ENCODE data around the gene MAP3K9.
"Not testable (repeated sequence)": the region's sequence is repeated elsewhere in the genome, so short reads cannot be mapped to it uniquely, and the experiment has no call there.

The MAP3K9 gene

DNA sequence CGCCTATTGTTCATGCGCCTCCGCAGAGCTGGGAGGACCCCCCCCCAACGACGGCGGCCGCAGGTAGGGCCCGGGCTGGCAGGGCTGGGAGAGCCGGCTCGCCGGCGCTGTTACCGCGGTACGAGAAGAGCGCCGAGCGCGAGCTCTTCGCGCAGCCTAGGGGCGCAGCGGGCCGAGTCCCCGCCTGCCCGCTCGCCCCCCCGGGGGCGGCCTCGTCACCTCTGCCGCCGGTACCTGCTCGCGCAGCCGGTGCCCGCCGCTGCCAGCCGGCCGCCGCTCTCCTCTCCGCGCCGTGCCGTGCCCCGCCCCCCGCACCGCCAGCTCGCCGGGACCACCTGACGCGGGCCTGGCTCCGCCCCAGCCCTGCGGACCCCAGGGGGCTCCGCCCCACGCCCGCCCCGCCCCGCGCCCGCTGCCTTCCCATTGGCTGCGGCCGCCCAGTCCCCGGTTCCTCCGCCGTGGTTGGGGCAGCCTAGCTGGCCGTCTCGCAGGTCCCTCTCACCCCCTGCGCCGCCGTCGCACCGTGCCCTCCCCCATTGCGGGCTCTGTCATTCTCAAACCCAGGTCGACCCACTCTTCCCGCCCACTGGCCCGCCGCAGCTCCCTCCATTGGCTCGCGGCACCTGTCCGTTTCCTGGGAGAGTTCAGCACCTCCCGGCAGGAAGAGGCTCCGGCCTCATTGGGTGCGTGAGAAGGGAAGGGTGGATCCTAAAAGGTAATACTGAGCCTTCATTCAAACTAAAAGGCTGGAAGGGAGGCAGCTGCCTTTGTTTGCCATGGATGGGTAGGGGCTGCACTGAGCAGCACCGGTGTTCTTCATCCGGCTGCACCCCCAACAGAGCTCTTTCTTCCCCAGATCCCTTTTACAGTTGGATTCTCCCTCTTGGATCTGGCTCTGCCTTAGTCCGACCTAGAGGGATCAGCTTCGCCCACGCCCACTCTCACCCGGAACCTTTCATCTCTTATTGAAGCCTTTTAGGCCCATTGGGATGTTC is at the start of gene MAP3K9:
Gene MAP3K9, minus strand, starts transcription at position 289 of the 995 bp plus-strand sequence. CDS start 342 bp downstream, outside the sequence.
- DNase-seq (ENCODE audit: low read depth), result peak; percentile 87

DNA sequence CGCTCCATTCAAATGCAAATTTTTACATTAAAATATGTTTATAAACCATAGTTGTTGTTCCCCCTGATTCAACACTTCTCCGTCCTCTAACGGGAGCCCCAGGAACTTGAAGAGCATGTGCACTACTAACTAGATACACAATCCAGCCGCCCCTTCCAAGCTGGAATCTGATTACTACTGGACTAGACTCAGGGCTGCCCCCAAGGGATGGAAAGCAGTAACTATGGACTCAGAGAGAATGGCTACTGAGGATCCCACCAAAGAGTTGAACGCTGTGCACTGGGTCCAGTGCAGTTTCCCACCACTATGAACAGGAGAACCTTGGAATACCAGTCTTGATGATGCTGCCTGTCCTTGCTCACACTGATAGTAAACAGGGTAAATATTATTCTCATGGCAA is 49.3 kb upstream of the MAP3K9 start:
- no peak for DNase-seq (ENCODE audit: low read depth)

DNA sequence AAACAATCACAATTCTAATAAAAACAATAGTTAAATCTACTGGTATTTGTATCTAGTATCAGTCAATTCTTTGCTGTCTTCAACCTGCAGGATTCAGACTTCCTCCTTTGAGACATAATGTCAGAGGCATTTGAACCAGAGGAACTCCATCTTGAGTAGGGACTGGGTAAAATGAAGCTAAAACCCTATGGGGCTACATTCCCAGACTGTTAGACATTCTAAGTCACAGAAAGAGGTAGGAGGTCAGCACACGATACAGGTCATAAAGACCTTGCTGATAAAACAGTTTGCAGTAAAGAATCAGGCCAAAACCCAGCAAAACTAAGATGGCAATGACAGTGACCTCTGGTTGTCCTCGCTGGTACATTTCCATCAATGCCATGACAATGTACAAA is 48.2 kb upstream of the MAP3K9 start:
- DNase-seq (ENCODE audit: low read depth), result no peak

DNA sequence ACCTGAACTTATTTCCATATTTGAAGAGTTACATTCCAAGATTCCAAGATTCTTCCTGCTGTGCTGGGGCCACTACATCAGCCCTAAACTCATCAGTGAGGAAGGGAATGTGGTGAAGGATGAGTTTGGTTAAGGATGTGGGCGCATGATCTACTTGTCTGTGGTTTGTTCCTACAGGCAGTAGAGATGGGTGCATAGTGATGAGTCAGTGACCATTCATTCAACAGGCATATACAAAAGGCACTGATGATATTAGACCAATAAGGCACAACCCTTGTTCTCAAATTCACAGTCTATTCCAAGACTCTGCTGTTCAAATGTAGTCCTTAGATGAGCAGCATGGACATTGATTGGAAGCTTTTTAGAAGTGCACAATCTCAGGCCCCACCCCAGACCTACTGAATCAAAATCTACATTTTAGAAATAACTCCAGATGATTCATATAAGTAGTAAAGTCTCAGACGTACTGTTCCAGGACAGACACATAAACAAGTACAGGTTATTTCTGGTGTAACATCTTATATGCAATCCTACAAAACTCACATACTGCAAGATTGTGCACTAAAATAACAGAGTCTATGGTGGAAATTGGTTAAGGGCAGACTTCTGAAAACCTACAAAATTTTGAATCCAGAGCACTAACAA is 47.7 kb upstream of the MAP3K9 start:
- DNase-seq (ENCODE audit: low read depth), result no peak

DNA sequence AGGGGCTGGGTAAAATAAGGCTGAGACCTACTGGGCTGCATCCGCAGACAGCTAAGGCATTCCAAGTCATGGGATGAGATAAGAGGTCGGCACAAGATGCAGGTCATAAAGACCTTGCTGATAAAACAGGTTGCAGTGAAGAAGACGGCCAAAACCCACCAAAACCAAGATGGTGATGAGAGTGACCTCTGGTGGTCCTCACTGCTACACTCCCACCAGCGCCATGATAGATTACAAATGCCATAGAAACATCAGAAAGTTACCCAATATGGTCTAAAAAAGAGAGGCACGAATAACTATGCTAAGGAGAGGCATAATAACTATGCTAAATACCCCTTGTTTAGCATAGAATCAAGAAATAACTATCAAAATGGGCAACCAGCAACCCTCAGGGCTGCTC is 46.2 kb upstream of the MAP3K9 start:
- DNase-seq (ENCODE audit: low read depth), result no peak

DNA sequence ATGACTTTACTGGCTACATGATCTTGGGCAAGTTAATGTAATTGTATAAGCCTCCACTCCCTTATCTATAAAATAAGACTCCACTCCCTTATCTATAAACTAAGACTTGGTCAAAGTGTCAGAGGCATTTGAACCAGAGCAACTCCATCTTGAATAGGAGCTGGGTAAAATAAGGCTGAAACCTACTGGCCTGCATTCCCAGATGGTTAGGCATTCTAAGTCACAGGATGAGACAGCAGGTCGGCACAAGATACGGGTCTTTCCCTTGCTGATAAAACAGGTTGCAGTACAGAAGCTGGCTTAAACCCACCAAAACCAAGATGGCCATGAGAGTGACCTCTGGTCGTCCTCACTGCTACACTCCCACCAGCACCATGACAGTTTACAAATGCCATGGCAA is 44.3 kb upstream of the MAP3K9 start:
- DNase-seq (ENCODE audit: low read depth), result not testable (repeated sequence)

DNA sequence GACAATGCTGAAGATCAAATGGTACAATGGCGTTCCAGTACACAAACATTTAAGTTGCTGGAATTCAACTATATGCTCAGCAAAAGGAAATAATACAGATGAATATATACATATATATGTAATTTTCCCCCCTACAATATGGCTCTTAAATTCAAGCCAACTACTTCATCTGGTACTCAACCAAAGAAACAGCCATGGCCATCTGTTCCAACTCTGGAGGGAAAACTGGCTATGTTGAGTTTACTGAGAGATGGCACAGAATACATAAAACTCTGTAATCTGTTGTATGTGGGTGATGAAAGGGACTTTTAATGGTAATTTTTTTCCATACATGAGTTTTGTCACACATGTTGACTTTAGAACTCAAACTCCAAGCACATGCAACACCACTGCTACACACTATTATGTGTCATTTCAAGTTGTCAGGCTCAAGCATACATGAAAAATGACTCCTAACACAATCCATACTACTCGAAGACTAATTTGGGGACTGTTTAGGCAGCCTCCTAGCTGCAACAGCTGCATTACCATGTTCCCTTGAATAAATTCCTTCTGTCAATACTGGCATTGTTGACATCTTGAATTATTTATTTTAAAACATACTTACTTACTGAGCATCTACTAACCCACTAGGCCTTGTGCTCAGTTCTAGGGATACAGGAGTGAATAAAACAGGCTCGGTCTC is 38.2 kb upstream of the MAP3K9 start:
- DNase-seq (ENCODE audit: low read depth), result no peak

DNA sequence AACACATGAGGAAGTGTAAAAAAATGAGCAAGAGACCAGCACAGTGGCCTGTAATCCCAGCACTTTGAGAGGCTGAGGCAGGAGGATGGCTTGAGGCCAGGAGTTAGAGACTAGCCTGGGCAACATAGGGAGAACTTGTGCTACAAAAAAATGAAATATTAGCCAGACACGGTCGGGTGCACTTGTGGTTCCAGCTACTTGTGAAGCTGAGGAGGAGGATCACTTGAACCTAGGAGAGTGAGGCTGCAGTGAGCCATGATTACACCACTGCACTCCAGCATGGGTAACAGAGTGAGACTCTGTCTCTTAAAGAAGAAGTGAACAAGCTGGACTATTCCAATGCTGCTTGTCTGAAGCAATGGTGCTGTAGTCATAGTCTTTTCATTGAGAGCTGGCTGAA is 36.3 kb upstream of the MAP3K9 start:
- DNase-seq (ENCODE audit: low read depth), result no peak

DNA sequence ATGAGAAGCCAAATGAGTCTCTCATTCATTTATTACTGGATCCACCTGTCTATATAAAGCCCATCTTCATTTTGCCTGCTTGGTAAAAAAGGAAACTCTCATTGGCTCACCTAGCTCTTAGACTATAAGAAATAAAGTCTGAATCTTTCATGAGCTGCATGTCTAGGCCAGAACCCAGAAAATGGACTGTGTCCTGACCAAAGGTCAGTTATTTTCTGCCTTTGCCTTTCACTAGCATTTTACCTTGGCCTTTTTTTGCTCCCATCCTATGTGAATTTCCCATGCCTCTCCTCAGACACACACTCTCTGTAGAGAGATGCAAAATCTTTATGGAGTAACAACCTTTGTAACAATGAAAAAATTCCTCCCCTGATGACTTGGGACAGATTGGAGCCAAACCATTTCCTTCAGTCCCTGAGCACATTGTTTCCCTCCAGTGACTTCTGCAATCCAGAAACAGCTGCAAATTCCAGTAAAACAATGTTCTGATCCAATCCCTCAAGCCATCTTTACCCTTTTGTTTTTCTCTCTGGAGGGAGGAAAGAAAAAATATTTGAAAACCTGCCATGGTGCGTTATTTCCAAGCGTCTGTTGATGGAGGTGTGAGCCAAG is 33.6 kb upstream of the MAP3K9 start:
- no peak for DNase-seq (ENCODE audit: low read depth)

DNA sequence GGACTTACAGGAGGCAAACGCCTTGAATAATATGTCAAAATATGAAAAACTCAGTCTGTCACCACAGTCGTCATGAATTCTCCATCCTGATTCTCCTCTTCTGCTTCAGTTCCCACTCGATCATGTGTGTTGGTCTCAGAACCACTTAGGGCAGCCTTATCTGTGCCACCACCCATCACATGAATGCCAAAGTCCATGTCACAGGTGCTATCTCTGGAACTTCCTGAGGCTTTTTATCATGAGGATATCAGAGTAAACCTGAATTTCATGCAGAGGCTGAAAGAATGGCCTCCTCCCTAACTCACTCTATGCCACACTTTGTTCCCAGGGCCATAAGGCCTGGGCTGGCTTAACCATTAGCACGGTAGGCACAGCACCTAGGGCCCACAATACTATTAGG is 28.8 kb upstream of the MAP3K9 start:
- no peak for DNase-seq (ENCODE audit: low read depth)

DNA sequence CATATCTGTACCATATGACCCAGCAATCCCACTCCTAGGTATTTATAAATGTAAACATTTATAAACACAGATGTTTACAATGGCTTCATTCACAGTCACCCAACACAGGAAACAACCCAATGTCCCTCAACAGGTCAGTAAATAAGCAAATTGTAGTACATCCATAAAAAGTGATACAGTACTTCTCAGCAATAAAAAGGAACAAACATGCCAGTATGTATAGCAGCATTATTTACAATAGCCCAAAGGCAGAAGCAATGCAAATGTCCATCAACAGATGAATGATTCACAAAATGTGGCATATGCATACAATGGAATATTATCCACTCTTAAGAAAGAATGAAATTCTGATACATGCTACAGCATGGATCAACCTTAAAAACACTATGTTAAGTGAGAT is 27.6 kb upstream of the MAP3K9 start:
- no peak for DNase-seq (ENCODE audit: low read depth)

DNA sequence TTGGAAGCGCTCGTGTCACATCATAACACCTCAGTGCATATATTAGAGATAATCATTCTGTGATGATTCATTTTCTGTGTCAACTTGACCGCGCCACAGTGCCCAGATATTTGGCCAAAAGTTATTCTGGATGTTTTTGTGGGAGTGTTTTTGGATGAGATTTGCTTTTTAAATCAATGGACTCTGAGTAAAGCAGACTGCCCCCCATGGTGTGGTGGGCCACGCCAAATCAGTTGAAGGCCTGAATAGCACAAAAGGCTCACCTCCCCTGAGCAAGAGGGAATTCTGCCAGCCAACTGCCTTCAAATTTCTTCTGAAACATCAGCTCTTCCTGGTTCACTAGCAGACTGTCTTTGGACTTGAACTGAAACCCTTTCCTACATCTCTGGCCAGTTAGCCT is 24.6 kb upstream of the MAP3K9 start:
- DNase-seq (ENCODE audit: low read depth), result no peak

DNA sequence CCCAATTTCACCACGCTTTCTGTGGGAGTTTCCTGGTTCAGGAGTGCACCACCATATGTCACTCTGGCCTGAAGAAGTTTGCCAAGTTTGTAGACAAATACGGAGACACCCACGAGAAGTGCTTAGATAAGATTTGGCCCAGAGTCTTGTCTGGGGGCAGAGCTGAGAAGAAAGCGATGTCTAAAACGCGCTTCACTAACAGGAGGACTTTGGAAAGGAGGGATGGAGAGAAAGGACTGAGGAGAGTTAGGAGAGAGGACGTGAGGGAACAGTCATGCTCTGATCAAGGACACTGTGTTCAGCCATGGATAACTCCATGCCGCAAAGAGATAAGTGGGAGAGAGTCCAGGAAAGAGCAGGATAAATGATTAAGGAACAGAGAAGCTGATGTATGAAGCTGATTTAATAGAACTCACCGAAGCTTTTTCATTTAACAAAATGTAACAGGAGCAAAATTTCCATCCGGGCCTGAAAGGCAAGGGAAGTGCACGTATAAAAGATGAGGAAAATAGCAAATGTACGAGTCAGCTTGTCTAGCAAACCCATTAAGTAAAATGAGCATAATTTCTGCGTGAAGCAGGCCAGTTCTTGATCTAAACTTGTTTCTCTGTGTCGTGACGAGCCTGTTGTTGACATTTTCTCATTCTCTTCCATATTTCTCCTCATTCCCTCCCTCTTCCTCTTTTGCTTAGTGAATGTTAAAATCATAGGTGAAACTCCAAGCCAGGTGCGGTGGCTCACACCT is 23.4 kb upstream of the MAP3K9 start:
- no peak for DNase-seq (ENCODE audit: low read depth)

DNA sequence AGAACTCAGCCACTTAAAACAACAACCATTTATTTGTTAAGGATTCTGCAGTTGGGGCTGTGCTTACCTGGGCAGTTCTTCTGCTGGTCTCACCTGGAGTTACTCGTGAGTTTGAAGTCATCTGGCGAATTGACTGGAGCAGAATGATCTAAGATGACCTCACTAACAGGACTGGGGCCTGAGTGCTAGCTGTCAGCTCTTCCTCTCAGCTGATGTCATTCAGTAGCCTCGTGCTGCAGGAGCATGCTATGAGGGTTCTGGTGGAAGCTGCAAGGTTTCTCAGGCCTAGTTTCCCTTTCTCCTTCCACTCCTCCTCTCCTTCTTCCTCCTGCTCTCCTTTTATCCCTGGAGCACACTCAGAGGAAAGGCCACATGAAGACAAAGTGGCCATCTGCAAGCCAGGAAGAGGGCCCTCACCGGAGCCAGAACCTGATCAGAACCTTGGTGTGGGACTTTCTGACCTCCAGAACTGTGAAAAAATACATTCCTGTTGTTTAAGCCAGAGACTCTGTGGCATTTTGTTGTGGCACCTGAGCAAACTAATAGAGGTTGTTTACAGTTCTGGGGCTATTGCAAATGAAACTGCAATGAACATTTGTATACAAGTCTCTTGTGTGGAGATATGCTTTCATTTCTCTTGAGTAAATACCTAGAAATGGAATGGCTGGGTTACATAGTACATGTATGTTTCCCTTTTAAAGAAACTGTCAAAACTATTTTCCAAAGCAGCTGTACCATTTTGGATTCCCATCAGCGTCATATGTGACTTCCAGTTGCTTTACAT is 21.9 kb upstream of the MAP3K9 start:
- no peak for DNase-seq (ENCODE audit: low read depth)

DNA sequence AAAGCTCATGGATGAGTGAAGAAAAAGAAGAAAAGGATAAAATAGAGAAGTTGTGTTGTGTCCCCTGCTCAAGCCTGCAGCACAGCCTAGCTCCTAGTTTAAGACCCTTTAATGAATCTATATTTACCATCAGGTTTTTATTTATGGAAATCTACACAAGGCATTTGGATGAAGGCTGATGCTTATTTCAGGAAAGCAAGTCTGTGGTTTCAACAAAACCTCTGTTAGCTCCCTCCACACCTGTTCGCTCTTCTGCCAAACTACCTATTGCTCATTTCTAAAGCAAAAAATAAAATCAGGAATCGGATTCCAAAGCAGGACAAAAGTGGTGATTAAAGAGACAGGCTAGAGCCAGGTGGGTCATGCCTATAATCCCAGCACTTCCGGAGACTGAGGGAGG is 18.9 kb upstream of the MAP3K9 start:
- DNase-seq (ENCODE audit: low read depth), result no peak

DNA sequence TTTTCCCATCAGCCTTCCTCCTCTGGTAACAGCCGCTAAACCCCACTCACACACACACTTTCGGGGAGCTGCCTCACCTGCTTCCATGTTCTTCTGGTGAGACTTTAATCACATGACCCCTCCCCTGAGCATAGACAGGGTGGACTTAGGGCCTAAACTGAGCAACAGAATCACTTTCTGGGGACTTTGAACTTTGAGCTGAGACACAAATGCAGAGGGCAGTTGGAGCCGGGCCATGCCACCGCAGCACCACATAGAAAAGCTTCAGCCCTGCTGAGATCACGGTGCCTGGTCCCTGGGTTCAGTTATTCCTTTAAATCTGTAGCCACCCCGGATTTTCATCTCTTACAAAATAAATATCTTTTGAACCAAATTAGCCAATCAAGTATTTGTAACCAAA is 18.4 kb upstream of the MAP3K9 start:
- no peak for DNase-seq (ENCODE audit: low read depth)

DNA sequence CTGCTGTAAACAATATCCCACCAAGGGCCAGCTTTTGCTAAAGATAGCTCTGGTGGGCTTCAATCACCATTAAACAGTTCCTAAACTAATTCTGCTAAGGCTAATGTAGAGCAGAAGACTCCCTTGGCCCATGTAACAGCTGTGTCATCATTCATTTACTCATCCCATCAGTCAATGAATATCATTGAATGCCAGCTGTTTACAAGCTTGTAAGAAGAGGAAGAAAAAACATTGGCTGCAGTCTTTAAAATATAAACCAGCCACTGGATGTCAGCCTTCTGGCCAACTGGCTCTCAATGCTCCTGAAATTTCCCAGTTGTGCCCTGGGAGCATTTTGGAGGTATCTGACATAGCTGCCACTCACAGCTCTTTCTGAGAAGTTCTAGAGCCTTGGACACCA is 18.0 kb upstream of the MAP3K9 start:
- no peak for DNase-seq (ENCODE audit: low read depth)

DNA sequence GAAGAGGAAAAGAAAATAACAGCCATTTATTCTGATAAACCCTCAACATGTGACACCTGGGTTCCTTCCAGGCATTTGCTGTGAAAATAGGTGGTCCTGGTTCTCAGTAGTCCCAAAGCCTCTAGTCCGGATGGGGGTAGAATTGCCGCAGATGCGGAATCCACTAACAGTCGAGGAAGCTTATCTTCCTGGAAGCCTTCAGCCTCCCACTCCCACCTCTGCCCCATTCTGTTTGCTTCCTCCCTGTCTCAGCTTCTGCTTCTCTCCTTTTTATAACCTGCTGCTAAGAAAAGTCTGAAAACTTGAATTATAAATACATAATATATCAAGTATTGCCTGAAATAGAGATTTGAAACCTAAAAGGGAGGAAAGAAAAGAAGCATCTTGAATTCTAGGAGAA is 14.0 kb upstream of the MAP3K9 start:
- no peak for DNase-seq (ENCODE audit: low read depth)

DNA sequence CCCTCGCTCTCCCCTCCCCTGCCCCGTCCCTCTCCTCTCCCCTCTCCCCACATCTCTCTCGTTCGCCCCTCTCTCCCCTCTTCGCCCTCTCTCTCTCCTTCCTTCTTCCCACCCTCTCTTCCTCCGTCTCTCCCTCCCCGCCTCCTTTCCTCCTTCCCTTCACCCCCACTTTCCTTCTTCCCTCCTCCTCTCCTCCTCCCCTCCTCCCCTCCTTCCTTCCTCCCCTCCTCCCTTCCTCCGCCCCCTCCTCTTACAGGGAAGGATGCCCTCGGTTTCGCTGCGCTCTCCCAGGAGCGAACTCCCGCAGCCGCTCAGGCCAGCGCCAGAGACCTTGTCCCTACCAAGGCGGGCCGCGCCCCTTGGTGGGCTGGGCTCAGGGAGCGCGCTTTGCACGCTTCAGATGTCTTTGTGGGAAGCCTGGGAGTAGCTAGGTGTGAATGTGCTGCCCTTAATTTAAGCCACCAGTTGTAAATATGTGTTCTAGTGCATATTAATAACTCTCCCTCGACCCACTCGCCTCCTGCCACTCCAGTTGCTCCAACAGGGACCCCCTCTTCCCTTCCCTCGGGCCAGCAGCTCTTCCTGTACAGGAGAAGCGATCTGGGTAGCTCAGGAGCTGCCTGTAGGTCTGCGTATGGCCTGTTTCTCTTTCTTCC is 13.3 kb upstream of the MAP3K9 start:
- DNase-seq (ENCODE audit: low read depth), result no peak

Measured in stimulated activated CD8-positive, alpha-beta memory T cell treated with anti-CD3 and anti-CD28 coated beads, Interleukin-4, amount 100 ng/mL, for 24 hours (primary cell).